ENCODE measurements around the gene FCAMR.

Gene FCAMR

GRCh38 chr1:206985162-206985749 is 15.0 kb upstream of the FCAMR start:
- H3K4me3 ChIP-seq (replicated peaks in 1 of 2; ENCODE audit: low read depth in 2 of 2, low read length in 2 of 2): no peak overlapping the region
- TF ChIP-seq CTCF (IDR thresholded peaks at IDR 0.05; ENCODE audit: low read depth, low read length): no peak
- DNase-seq (ENCODE audit: low read depth in 2 of 2): no peak

GRCh38 chr1:206982216-206982615 is 12.0 kb upstream of the FCAMR start:
- no peak overlapping the region for H3K4me3 ChIP-seq (replicated peaks in 1 of 2; ENCODE audit: low read depth in 2 of 2, low read length in 2 of 2)
- DNase-seq (ENCODE audit: low read depth in 2 of 2): peak; percentile 51 to 54
- TF ChIP-seq CTCF (IDR thresholded peaks at IDR 0.05; ENCODE audit: low read depth, low read length): peak; percentile 68

GRCh38 chr1:206979379-206980043 is 9.3 kb upstream of the FCAMR start:
- H3K4me3 ChIP-seq (replicated peaks in 1 of 2; ENCODE audit: low read depth in 2 of 2, low read length in 2 of 2): no peak overlapping the region
- peak; percentile 44 to 57 for DNase-seq (ENCODE audit: low read depth in 2 of 2)
- TF ChIP-seq CTCF (IDR thresholded peaks at IDR 0.05; ENCODE audit: low read depth, low read length): peak; percentile 72

- no peak for DNase-seq (ENCODE audit: low read depth in 2 of 2)
- no peak overlapping the region for H3K4me3 ChIP-seq (replicated peaks in 1 of 2; ENCODE audit: low read depth in 2 of 2, low read length in 2 of 2)
- no peak for TF ChIP-seq CTCF (IDR thresholded peaks at IDR 0.05; ENCODE audit: low read depth, low read length)
These were observed 8.0 kb upstream of the FCAMR start for GRCh38 chr1:206978259-206978658.

- DNase-seq (ENCODE audit: low read depth in 2 of 2): no peak
- TF ChIP-seq CTCF (IDR thresholded peaks at IDR 0.05; ENCODE audit: low read depth, low read length): no peak
- H3K4me3 ChIP-seq (replicated peaks in 1 of 2; ENCODE audit: low read depth in 2 of 2, low read length in 2 of 2): no peak overlapping the region
These were observed 5.0 kb upstream of the FCAMR start for GRCh38 chr1:206975306-206975705.

- TF ChIP-seq CTCF (IDR thresholded peaks at IDR 0.05; ENCODE audit: low read depth, low read length): no peak
- no peak for DNase-seq (ENCODE audit: low read depth in 2 of 2)
- H3K4me3 ChIP-seq (replicated peaks in 1 of 2; ENCODE audit: low read depth in 2 of 2, low read length in 2 of 2): no peak overlapping the region
These were observed 3.9 kb upstream of the FCAMR start for GRCh38 chr1:206974140-206974539.
